H1 (cell line): ENCODE measurements around the gene CYP4B1. TPM values are rescaled to one million over a fixed set of nuclear protein-coding genes. Genes with fewer than 3 reads are reported as not detected.

Experiments used
- ASH2L ChIP-seq: fragments of 200-600, 300-600 bp; sonication (generic); IDR thresholded peaks from one replicate; pipeline ENCODE4 v1.7.1; 2017; ENCODE audit warnings: low read length
- CHD7 ChIP-seq: fragments of 300-600 bp; sonication (generic); IDR thresholded peaks from 2 replicates; pipeline ENCODE4 v1.7.1; 2012; ENCODE audit warnings: low read length, moderate library complexity, mild to moderate bottlenecking, inconsistent platforms; ENCODE audit not compliant: insufficient replicate concordance
- MAFK ChIP-seq: IDR thresholded peaks from 2 replicates; pipeline ENCODE4 v1.6.1; 2012; ENCODE audit warnings: low read depth, mild to moderate bottlenecking, improper control_type of control experiment, low read length
- RFX5 ChIP-seq: IDR thresholded peaks from 2 replicates; pipeline ENCODE4 v1.6.1; 2011; ENCODE audit warnings: low read depth, low read length, improper control_type of control experiment, borderline replicate concordance
- polyA plus RNA-seq, 7 experiments: library from polyadenylated mRNA; depleted of rRNA in 3 of 7; stranded (reverse) in 5 of 7; unstranded in 2 of 7; fragments of >200 nt in 5 of 7; fragments of 200-250 nt in 2 of 7; gene quantifications; 1 replicate in 5 of 7; 2 replicates in 1 of 7; 4 replicates in 1 of 7; pipeline versions ENCODE4 v1.2.1 to v1.2.3, GENCODE V29; 2011 to 2013; ENCODE audit warnings: missing spikeins in 2 of 7, mixed read lengths in 2 of 7
- total RNA-seq: library from RNA; stranded (reverse); fragmentation: NEBNext Ultra II Directional; extraction: Animal tissue kit (Norgen Biotek cat#: 25700); gene quantifications from 2 replicates; pipeline ENCODE4 v1.2.1, GENCODE V29; 2021

Gene CYP4B1
- total and polyA plus RNA-seq, 2 of the 8 experiments (the other 6 are each of a cell fraction or from before 2014, with no cell fraction given) = 0.23 TPM; not detected in 1

DNA sequence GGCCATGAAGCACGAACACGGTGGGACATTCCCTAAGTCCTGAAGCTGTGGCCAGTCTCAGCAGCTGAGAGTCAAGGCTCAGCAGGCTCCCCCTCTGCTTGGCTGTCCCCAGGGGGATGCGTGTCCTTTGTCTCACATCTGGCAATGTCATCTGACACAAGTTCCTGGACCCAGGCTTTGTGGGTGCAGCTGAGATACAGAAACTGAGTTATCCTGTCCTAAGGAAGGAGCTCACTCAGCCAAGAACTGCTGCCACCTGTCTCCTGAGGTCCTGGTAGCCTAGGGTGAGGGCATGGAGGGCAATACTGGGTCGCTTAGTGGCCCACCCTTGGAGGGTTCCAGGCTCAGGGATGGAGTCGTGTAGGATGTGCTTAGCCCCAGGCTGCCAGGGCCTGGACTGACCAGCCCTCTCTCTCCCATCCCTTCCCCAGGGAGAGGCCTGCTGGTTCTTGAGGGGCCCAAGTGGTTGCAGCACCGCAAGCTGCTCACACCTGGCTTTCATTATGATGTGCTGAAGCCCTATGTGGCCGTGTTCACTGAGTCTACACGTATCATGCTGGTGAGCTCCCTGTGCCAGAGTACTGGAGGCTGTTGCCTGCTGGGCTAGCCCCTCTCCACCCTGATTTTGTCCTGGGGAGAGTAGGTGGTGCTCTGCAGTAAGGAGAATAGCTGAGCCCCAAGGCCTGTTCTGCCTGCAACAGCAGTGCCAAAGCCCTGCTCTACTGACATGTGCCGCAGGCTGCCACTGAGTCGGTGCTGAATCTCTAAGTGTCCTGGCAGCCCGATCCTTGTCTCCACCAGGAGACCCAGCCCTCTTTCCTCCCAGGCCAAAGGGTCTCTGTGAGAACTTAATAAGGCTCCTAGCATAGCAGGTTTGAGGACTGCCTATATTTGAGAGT lies 13.5 kb downstream of the CYP4B1 start (continued):
- TF ChIP-seq RFX5 (no peak), CHD7 (no peak), MAFK (no peak), ASH2L (no peak)
- TF ChIP-seq, all 59 proteins: peak for 0
